ENCODE measurements around the gene ZBTB37.

ZBTB37 gene

DNA sequence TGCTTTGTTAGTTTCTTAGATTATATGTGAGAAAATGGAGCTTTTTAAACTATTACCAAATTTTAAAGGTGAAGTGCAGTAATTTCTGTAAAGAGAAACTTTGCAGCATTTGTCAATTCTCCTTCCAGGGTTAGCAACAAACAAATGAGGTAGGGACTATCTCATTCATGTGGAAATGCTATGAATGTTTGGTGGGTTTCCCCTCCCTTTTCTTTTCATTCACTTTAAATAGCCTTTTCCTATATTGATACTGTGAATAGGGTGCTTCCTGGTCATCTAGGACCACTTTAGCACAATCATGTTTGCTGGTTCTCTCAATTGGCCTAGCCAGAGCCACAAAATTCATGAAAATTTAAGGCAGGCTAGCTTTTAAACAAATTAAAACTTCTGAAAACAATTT is 20.6 kb downstream of the ZBTB37 start:
- no peaks in the 10 kb centered on the region; the same call in 1 of the 2 replicates for H3K9me2 ChIP-seq (replicated peaks; ENCODE audit: control insufficient read depth, low read length)
- no peaks in the 10 kb centered on the region for H3K9me3 ChIP-seq (ENCODE audit: control insufficient read depth, insufficient read depth, low read length)
- H3K27ac ChIP-seq (ENCODE audit: low read depth, low read length) = no peak overlapping the region
- H3K4me3 ChIP-seq (ENCODE audit: low read length) = no peak overlapping the region
- H3K79me2 ChIP-seq (ENCODE audit: control insufficient read depth, low read length) = no peaks in the 10 kb centered on the region
- H3K27me3 ChIP-seq (ENCODE audit: control insufficient read depth, low read length) = no peaks in the 10 kb centered on the region
- TF ChIP-seq, protein P1, sequence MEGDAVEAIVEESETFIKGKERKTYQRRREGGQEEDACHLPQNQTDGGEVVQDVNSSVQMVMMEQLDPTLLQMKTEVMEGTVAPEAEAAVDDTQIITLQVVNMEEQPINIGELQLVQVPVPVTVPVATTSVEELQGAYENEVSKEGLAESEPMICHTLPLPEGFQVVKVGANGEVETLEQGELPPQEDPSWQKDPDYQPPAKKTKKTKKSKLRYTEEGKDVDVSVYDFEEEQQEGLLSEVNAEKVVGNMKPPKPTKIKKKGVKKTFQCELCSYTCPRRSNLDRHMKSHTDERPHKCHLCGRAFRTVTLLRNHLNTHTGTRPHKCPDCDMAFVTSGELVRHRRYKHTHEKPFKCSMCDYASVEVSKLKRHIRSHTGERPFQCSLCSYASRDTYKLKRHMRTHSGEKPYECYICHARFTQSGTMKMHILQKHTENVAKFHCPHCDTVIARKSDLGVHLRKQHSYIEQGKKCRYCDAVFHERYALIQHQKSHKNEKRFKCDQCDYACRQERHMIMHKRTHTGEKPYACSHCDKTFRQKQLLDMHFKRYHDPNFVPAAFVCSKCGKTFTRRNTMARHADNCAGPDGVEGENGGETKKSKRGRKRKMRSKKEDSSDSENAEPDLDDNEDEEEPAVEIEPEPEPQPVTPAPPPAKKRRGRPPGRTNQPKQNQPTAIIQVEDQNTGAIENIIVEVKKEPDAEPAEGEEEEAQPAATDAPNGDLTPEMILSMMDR (IDR thresholded peaks at IDR 0.05; ENCODE audit: low read depth, low read length, poor library complexity, severe bottlenecking) = no peak
- no peak for TF ChIP-seq EZH2phosphoT487 (IDR thresholded peaks at IDR 0.05; ENCODE audit: borderline replicate concordance, low read length)
- peaks cover 18% of the 10 kb centered on the region for H3K36me3 ChIP-seq (ENCODE audit: control insufficient read depth, low read length)
- H3F3A ChIP-seq (ENCODE audit: control insufficient read depth, insufficient read depth) = no peaks in the 10 kb centered on the region
- no peaks in the 10 kb centered on the region for H4K20me1 ChIP-seq (ENCODE audit: control insufficient read depth, insufficient read depth, low read depth, low read length)
- H3K4me2 ChIP-seq (ENCODE audit: low read length) = no peak overlapping the region
- H3K4me1 ChIP-seq (ENCODE audit: control insufficient read depth, low read length) = no peaks in the 10 kb centered on the region

DNA sequence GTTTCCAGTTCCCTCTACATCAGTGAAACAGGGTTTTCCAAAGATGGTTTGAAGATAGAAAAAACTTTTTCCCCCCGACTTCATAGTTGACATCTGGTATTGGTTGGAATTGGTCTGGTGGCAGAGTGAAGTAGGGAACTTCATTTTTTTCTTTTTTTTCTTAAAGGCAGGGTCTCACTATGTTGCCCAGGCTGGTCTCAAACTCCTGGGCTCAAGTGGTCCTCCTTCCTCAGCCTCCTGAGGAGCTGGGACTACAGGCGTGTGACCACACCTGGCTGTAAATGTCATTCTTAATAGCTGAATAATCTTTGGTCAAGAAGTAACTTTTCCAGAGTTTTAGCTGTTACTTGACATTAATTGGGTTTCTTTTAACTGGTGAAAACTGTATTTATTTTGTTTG is 21.7 kb downstream of the ZBTB37 start:
- Histone ChIP-seq H3K9me3 (ENCODE audit: control insufficient read depth, insufficient read depth, low read length) (no peaks in the 10 kb centered on the region), H3K79me2 (ENCODE audit: control insufficient read depth, low read length) (no peaks in the 10 kb centered on the region), H3K4me2 (ENCODE audit: low read length) (no peak overlapping the region), H3K4me1 (ENCODE audit: control insufficient read depth, low read length) (no peaks in the 10 kb centered on the region), H3K27ac (ENCODE audit: low read depth, low read length) (no peak overlapping the region), H3K27me3 (ENCODE audit: control insufficient read depth, low read length) (no peaks in the 10 kb centered on the region), H3K36me3 (ENCODE audit: control insufficient read depth, low read length) (peaks cover 18% of the 10 kb centered on the region), H4K20me1 (ENCODE audit: control insufficient read depth, insufficient read depth, low read depth, low read length) (no peaks in the 10 kb centered on the region), H3F3A (ENCODE audit: control insufficient read depth, insufficient read depth) (no peaks in the 10 kb centered on the region), H3K9me2 (replicated peaks; ENCODE audit: control insufficient read depth, low read length) (no peaks in the 10 kb centered on the region; the same call in 1 of the 2 replicates), H3K4me3 (ENCODE audit: low read length) (no peak overlapping the region)
- TF ChIP-seq EZH2phosphoT487 (IDR thresholded peaks at IDR 0.05; ENCODE audit: borderline replicate concordance, low read length) = no peak
- TF ChIP-seq, protein P1 (IDR thresholded peaks at IDR 0.05; ENCODE audit: low read depth, low read length, poor library complexity, severe bottlenecking) = no peak

DNA sequence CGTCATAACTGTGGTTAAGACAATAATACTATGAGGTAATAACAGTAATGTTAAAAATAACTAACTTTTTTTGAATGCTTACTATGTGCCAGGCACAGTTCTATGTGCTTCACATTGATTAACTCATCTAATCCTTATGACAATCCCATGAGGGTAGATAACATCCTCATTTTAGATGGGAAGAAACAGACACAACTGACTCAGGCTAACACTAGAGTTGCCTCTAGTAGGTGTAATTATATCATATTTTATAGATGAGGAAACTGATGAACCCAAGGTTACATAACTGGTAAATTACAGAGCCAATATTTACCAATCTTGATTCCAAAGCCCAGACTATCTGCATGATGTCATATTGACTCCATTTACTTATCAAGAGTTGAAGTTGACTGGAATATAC is 25.4 kb downstream of the ZBTB37 start:
- Histone ChIP-seq H3K27ac (ENCODE audit: low read depth, low read length) (no peak overlapping the region), H3K4me1 (ENCODE audit: control insufficient read depth, low read length) (peaks cover 16% of the 10 kb centered on the region), H4K20me1 (ENCODE audit: control insufficient read depth, insufficient read depth, low read depth, low read length) (no peaks in the 10 kb centered on the region), H3K36me3 (ENCODE audit: control insufficient read depth, low read length) (peaks cover 3% of the 10 kb centered on the region; the same call in 1 of the 2 replicates), H3K4me2 (ENCODE audit: low read length) (no peak overlapping the region), H3K79me2 (ENCODE audit: control insufficient read depth, low read length) (no peaks in the 10 kb centered on the region), H3K9me2 (replicated peaks; ENCODE audit: control insufficient read depth, low read length) (no peaks in the 10 kb centered on the region; the same call in 1 of the 2 replicates), H3K4me3 (ENCODE audit: low read length) (no peak overlapping the region), H3F3A (ENCODE audit: control insufficient read depth, insufficient read depth) (no peaks in the 10 kb centered on the region), H3K27me3 (ENCODE audit: control insufficient read depth, low read length) (no peaks in the 10 kb centered on the region), H3K9me3 (ENCODE audit: control insufficient read depth, insufficient read depth, low read length) (no peaks in the 10 kb centered on the region)
- TF ChIP-seq, protein P1 (IDR thresholded peaks at IDR 0.05; ENCODE audit: low read depth, low read length, poor library complexity, severe bottlenecking) = no peak
- no peak for TF ChIP-seq EZH2phosphoT487 (IDR thresholded peaks at IDR 0.05; ENCODE audit: borderline replicate concordance, low read length)
